Kidney epithelial cell (primary cell): ENCODE results near the gene CD81. TPM values are rescaled to one million over a fixed set of nuclear protein-coding genes. Genes with fewer than 3 reads are reported as not detected.

Experiments used
- DNase-seq: peaks from one replicate; pipeline ENCODE4 v3.0.0-alpha.2; 2010; ENCODE audit warnings: low read depth
- H3K27me3 ChIP-seq: 2 replicates; pipeline ENCODE4 v1.6.0; 2011; ENCODE audit warnings: low read length; ENCODE audit not compliant: control insufficient read depth, insufficient read depth
- H3K36me3 ChIP-seq: 2 replicates; pipeline ENCODE4 v1.5.1; 2011; ENCODE audit warnings: low read length; ENCODE audit not compliant: control insufficient read depth, insufficient read depth
- H3K4me3 ChIP-seq: 2 replicates; pipeline ENCODE4 v1.5.1; 2011; ENCODE audit warnings: low read depth, mild to moderate bottlenecking, control low read depth, low read length
- total RNA-seq: library from RNA; depleted of rRNA; stranded (reverse); fragments of >200 nt; gene quantifications from 2 replicates; pipeline ENCODE4 v1.2.3, GENCODE V29; 2015
- TF ChIP-seq, protein P1 (sequence below): IDR thresholded peaks from 2 replicates; pipeline ENCODE4 v1.5.1; 2011; ENCODE audit warnings: mild to moderate bottlenecking, moderate library complexity, low read length, control low read depth, inconsistent platforms; ENCODE audit not compliant: insufficient read depth, poor library complexity, severe bottlenecking

Gene CD81, protein sequence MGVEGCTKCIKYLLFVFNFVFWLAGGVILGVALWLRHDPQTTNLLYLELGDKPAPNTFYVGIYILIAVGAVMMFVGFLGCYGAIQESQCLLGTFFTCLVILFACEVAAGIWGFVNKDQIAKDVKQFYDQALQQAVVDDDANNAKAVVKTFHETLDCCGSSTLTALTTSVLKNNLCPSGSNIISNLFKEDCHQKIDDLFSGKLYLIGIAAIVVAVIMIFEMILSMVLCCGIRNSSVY
- total RNA-seq: 216 and 263 TPM in 2 replicates

DNA sequence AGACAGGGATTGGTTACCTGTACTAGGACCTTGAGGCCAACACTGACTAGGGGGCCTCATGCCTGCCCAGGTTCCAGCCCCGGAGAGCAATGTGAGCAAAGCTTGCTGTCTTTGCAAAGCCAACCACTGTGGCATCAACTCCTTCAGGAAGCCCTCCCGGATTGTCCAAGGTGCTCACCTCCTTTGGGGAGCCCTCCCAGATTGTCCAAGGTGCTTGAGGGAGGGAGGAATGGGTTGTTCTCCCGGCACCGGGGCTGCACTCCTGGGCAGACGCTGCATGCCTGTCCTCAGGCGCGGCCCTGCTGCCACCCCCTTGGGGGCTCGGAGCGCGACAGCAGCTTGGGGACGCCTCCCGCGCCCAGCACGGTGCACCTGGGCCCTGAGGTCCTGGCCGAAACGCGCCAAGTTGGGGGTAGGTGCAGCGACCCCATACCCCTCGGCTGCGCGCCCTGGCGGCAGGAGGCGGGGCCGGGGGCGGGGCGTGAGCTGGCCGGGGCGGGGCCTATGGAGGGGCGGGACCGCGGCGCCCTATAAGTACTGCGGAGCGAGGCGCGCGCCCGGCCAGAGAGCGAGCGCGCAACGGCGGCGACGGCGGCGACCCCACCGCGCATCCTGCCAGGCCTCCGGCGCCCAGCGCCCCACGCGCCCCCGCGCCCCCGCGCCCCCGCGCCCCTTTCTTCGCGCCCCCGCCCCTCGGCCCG lies at the start of gene CD81:
CD81 (plus strand) TSS at position 560 of the 701 bp plus-strand sequence. CDS start 240 bp downstream, outside the sequence.
- DNase-seq: no peak

DNA sequence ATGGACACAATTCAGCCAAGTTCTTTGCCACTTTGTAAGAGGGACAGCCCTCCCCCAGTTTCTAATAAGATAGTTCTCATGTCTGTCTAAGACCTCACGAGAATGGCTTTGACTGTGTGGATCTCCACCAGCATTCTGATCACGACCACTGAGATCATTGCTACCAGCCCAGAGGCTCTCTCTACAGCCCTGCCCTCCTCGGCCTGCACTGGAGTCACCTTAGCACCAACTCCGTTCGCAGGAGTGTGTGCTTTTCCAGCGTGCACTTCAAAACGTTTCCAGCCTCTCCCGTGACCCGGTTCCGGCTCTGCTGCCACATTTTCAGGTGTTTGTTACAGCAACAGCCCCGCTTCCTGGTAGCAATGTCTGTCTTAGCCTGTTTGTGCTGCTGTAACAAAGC lies 49.1 kb upstream of the CD81 start:
- no peak for DNase-seq

More for the DNA sequence above, at the start of gene CD81:
- Histone ChIP-seq H3K27me3 (no peaks in the 10 kb centered on the region), H3K4me3 (peak within 1 kb of the TSS; percentile 92), H3K36me3 (no peaks in the 10 kb centered on the region)
- TF ChIP-seq, protein P1, sequence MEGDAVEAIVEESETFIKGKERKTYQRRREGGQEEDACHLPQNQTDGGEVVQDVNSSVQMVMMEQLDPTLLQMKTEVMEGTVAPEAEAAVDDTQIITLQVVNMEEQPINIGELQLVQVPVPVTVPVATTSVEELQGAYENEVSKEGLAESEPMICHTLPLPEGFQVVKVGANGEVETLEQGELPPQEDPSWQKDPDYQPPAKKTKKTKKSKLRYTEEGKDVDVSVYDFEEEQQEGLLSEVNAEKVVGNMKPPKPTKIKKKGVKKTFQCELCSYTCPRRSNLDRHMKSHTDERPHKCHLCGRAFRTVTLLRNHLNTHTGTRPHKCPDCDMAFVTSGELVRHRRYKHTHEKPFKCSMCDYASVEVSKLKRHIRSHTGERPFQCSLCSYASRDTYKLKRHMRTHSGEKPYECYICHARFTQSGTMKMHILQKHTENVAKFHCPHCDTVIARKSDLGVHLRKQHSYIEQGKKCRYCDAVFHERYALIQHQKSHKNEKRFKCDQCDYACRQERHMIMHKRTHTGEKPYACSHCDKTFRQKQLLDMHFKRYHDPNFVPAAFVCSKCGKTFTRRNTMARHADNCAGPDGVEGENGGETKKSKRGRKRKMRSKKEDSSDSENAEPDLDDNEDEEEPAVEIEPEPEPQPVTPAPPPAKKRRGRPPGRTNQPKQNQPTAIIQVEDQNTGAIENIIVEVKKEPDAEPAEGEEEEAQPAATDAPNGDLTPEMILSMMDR: no peak

DNA sequence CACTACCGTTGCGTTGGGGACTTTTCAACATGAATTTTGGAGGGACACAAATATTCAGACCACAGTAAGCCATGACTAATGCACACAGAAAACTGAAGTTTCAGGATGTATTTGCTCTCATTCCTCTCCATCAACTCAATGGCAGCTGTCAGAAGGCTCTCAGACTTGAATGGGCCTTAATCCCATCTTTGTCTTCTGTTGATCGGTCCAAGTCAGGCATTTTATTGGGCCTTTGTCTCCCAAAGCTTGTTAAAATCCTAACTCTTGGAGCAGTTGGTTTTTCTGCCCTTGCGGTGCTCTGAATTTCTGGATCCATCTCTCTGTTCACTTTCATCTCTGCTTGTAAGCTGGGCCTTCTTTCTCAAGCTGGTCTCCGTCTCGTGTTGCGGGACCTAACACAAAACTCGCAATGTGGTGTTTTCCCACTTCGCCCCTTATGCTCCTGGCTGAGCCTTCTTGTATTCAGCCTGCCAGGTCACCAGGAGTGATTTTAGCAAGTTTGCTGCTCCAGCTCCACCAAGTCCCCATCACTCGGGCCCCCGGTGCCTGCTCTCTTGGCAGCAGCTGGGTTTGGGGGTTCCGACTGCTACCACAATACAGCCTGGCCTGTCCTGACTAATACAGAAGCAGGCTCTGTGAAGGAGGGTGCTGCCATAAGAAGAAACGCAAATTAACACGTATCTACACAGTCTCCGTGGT lies 48.3 kb upstream of the CD81 start:
- no peak overlapping the region for H3K4me3 ChIP-seq
- H3K36me3 ChIP-seq: no peaks in the 10 kb centered on the region
- TF ChIP-seq, protein P1: no peak
- no peaks in the 10 kb centered on the region for H3K27me3 ChIP-seq
- DNase-seq: no peak

More for the DNA sequence above, 49.1 kb upstream of the CD81 start:
- Histone ChIP-seq H3K27me3 (no peaks in the 10 kb centered on the region), H3K4me3 (no peak overlapping the region), H3K36me3 (no peaks in the 10 kb centered on the region)
- TF ChIP-seq, protein P1: no peak

DNA sequence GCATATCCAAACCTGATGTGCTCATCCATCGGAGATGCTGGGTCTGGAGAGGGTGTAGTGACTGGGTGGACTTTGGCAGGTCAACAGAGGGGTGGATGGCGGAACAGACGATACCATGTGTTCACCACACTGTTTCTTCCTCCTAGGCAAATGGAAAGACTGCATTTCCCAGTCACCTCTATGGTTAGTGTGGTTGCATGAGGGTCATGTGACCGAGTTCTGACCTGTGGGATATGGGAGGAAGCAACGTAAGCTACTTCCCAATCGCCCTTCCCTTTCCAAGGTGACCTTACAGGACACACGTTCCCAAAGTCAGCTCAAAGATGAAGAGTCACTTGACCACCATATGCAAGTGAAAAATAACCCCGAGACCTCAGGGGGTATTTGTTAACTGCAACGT lies 47.6 kb upstream of the CD81 start:
- TF ChIP-seq, protein P1: no peak
- no peaks in the 10 kb centered on the region for H3K27me3 ChIP-seq
- H3K4me3 ChIP-seq: no peak overlapping the region
- no peak for DNase-seq
- no peaks in the 10 kb centered on the region for H3K36me3 ChIP-seq

DNA sequence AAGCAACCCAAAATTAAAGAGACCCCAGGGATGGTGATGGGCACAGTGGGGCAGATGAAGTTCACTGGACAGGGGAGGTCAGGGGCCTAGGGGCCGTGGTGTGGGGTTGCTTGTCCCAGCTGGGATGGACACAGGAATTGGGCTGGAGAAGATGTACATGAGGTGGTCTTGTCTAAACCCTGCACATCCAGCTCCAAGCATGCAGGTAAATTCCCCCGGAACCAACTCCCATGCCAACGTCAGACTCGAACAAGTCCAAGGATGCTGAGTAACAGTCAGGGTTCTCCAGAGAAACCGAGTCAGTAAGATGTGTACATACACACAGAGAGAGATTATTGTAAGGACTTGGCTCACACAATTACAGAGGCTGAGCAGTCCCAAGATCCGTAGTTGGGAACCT lies 46.4 kb upstream of the CD81 start:
- H3K4me3 ChIP-seq: no peak overlapping the region
- no peaks in the 10 kb centered on the region for H3K27me3 ChIP-seq
- no peak for DNase-seq
- TF ChIP-seq, protein P1: no peak
- H3K36me3 ChIP-seq: no peaks in the 10 kb centered on the region
